Right atrium auricular region (tissue), 2 donors: Measurements from ENCODE around the gene SERPINB2. TPM values are rescaled to one million over a fixed set of nuclear protein-coding genes. Genes with fewer than 3 reads are reported as not detected.

Experiments used
- DNase-seq: peaks from one replicate; pipeline ENCODE4 v3.0.0-alpha.2; 2019; ENCODE audit warnings: low spot score
- H3K27ac ChIP-seq, 2 donors: fragments of 200-600 bp; sonication (generic); 1 replicate in 1 of 2; 2 replicates in 1 of 2; pipeline ENCODE4 v1.5.1; 2016 to 2019
- H3K27me3 ChIP-seq, 2 donors: fragments of 200-600 bp; sonication (generic); one replicate each; pipeline versions ENCODE4 v1.5.1 to v1.6.0; 2017 to 2019
- H3K36me3 ChIP-seq: fragments of 200-600 bp; sonication (generic); one replicate; pipeline ENCODE4 v1.5.1; 2016
- H3K4me1 ChIP-seq, 2 donors: fragments of 200-600 bp; sonication (generic); one replicate each; pipeline versions ENCODE4 v1.5.1 to v1.6.0; 2017 to 2019
- H3K4me3 ChIP-seq, 2 donors: fragments of 200-600 bp; sonication (generic); 1 replicate in 1 of 2; 2 replicates in 1 of 2; pipeline ENCODE4 v1.5.1; 2017 to 2019; ENCODE audit warnings: mild to moderate bottlenecking in 1 of 2, moderate library complexity in 1 of 2
- H3K9me3 ChIP-seq, 2 donors: fragments of 200-600 bp; sonication (generic); one replicate each; pipeline ENCODE4 v1.5.1; 2019
- CTCF ChIP-seq, 2 donors: fragments of 200-600 bp; sonication (generic); IDR thresholded peaks; one replicate each; pipeline ENCODE4 v1.5.1; 2019; ENCODE audit warnings: antibody characterized with exemption in 2 of 2
- total RNA-seq, 2 donors: library from RNA; depleted of rRNA; stranded (reverse); fragments of >200 nt; gene quantifications; one replicate each; pipeline ENCODE4 v1.1.0, GENCODE V29; 2016

SERPINB2 gene
- total RNA-seq, 2 donors from 2014 or later = 0.94 to 2.3 TPM

GRCh38 chr18:63904694-63905093 lies 17.2 kb downstream of the SERPINB2 start:
- Histone ChIP-seq H3K27ac (no peak overlapping the region), H3K4me1 (no peaks in the 10 kb centered on the region), H3K27me3 (no peaks in the 10 kb centered on the region), H3K4me3 (no peak overlapping the region), H3K9me3 (no peaks in the 10 kb centered on the region), H3K36me3 (no peaks in the 10 kb centered on the region)
- no peak for DNase-seq
- TF ChIP-seq CTCF (IDR thresholded peaks at IDR 0.05) = no peak

- no peak for DNase-seq
- Histone ChIP-seq H3K27ac (no peak overlapping the region), H3K9me3 (no peaks in the 10 kb centered on the region), H3K4me3 (no peak overlapping the region), H3K27me3 (no peaks in the 10 kb centered on the region), H3K4me1 (no peaks in the 10 kb centered on the region), H3K36me3 (no peaks in the 10 kb centered on the region)
- no peak for TF ChIP-seq CTCF (IDR thresholded peaks at IDR 0.05)
Measured at GRCh38 chr18:63905361-63905760, 17.9 kb downstream of the SERPINB2 start.

- TF ChIP-seq CTCF (IDR thresholded peaks at IDR 0.05) = no peak
- Histone ChIP-seq H3K4me1 (no peaks in the 10 kb centered on the region), H3K36me3 (no peaks in the 10 kb centered on the region), H3K9me3 (no peaks in the 10 kb centered on the region), H3K27ac (no peak overlapping the region), H3K4me3 (no peak overlapping the region), H3K27me3 (no peaks in the 10 kb centered on the region)
- no peak for DNase-seq
Measured at GRCh38 chr18:63906056-63906455, 18.6 kb downstream of the SERPINB2 start.

- Histone ChIP-seq H3K27me3 (no peaks in the 10 kb centered on the region), H3K36me3 (no peaks in the 10 kb centered on the region), H3K9me3 (no peaks in the 10 kb centered on the region), H3K4me1 (no peaks in the 10 kb centered on the region), H3K27ac (no peak within 1 kb of the TSS), H3K4me3 (no peak within 1 kb of the TSS)
- DNase-seq = no peak
- TF ChIP-seq CTCF (IDR thresholded peaks at IDR 0.05) = no peak
Measured at GRCh38 chr18:63907664-63908063, 20.2 kb downstream of the SERPINB2 start, which contains the start of gene SERPINB10. SERPINB10 (plus strand) TSS chr18:63907958; CDS start chr18:63915511, 7,553 bp downstream.

- H3K27me3 ChIP-seq = no peaks in the 10 kb centered on the region
- H3K9me3 ChIP-seq = no peaks in the 10 kb centered on the region
- no peak overlapping the region for H3K27ac ChIP-seq
- H3K36me3 ChIP-seq = no peaks in the 10 kb centered on the region
- no peak for TF ChIP-seq CTCF (IDR thresholded peaks at IDR 0.05)
- DNase-seq = no peak
- H3K4me3 ChIP-seq = no peak overlapping the region
- H3K4me1 ChIP-seq = no peaks in the 10 kb centered on the region
Measured at GRCh38 chr18:63908858-63909257, 21.4 kb downstream of the SERPINB2 start.

- Histone ChIP-seq H3K36me3 (no peaks in the 10 kb centered on the region), H3K9me3 (no peaks in the 10 kb centered on the region), H3K4me3 (no peak overlapping the region), H3K27me3 (no peaks in the 10 kb centered on the region), H3K27ac (no peak overlapping the region), H3K4me1 (no peaks in the 10 kb centered on the region)
- no peak for TF ChIP-seq CTCF (IDR thresholded peaks at IDR 0.05)
- DNase-seq = no peak
Measured at GRCh38 chr18:63909870-63910269, 22.4 kb downstream of the SERPINB2 start.
